Common myeloid progenitor, CD34-positive (primary cell): ENCODE data around the gene TRAK2. TPM values are rescaled to one million over a fixed set of nuclear protein-coding genes. Genes with fewer than 3 reads are reported as not detected.
"Not testable (repeated sequence)": the region's sequence is repeated elsewhere in the genome, so short reads cannot be mapped to it uniquely, and the experiment has no call there.

Source experiments
- CTCF ChIA-PET: fragments of 350-600 bp; sonication (Branson Sonifier 250); formaldehyde crosslinking; loops from one replicate; lab custom pipeline; 2021; ENCODE audit warnings: antibody characterized with exemption; lab: Charles Lee
- POLR2A ChIA-PET: fragments of 350-600 bp; sonication (Branson Sonifier 250); formaldehyde crosslinking; loops from one replicate; lab custom pipeline; 2021; ENCODE audit warnings: antibody characterized with exemption; lab: Charles Lee
- DNase-seq, 3 donors: peaks; one replicate each; pipeline versions ENCODE4 v3.0.0 to v3.0.0-alpha.2; 2013
- H3K27ac ChIP-seq, 2 experiments: 1 replicate in 1 of 2; 2 replicates in 1 of 2; pipeline ENCODE4 v1.7.0; 2013; ENCODE audit warnings: inconsistent platforms in 2 of 2, low read length in 2 of 2, mild to moderate bottlenecking in 2 of 2, low read depth in 1 of 2, moderate library complexity in 1 of 2; ENCODE audit not compliant: severe bottlenecking in 2 of 2, insufficient read depth in 1 of 2, poor library complexity in 1 of 2
- H3K27me3 ChIP-seq, 5 experiments: replicated peaks in 2 of 5; 1 replicate in 3 of 5; 2 replicates in 2 of 5; pipeline versions ENCODE4 v1.6.1 to v1.7.0; 2013; ENCODE audit warnings: low read length in 4 of 5, mild to moderate bottlenecking in 2 of 5, moderate library complexity in 2 of 5, inconsistent platforms in 1 of 5; ENCODE audit not compliant: insufficient read depth in 5 of 5, control insufficient read depth in 4 of 5
- H3K36me3 ChIP-seq, 4 experiments: 1 replicate in 2 of 4; 2 replicates in 2 of 4; pipeline versions ENCODE4 v1.6.1 to v1.7.0; 2013; ENCODE audit warnings: low read length in 3 of 4, control low read depth in 1 of 4, mild to moderate bottlenecking in 1 of 4; ENCODE audit not compliant: control insufficient read depth in 4 of 4, insufficient read depth in 4 of 4
- H3K4me1 ChIP-seq, 4 experiments: 1 replicate in 3 of 4; 2 replicates in 1 of 4; pipeline versions ENCODE4 v1.6.1 to v1.7.1; 2013; ENCODE audit warnings: low read length in 3 of 4, mild to moderate bottlenecking in 3 of 4, control low read depth in 1 of 4, inconsistent platforms in 1 of 4, moderate library complexity in 1 of 4; ENCODE audit not compliant: control insufficient read depth in 4 of 4, insufficient read depth in 4 of 4; ENCODE audit errors: control extremely low read depth in 1 of 4
- H3K4me3 ChIP-seq, 7 experiments: 1 replicate in 4 of 7; 2 replicates in 3 of 7; pipeline versions ENCODE4 v1.5.1 to v1.7.0; 2013; ENCODE audit warnings: mild to moderate bottlenecking in 7 of 7, low read length in 6 of 7, moderate library complexity in 6 of 7, inconsistent platforms in 2 of 7, low read depth in 2 of 7, control low read depth in 1 of 7; ENCODE audit not compliant: insufficient read depth in 4 of 7, control insufficient read depth in 1 of 7; ENCODE audit errors: extremely low read depth in 1 of 7
- H3K9me3 ChIP-seq, 5 experiments: 1 replicate in 4 of 5; 2 replicates in 1 of 5; pipeline versions ENCODE4 v1.6.1 to v1.7.1; 2013; ENCODE audit warnings: low read length in 4 of 5, mild to moderate bottlenecking in 2 of 5, inconsistent platforms in 1 of 5, low read depth in 1 of 5, moderate library complexity in 1 of 5; ENCODE audit not compliant: control insufficient read depth in 4 of 5, insufficient read depth in 2 of 5; ENCODE audit errors: control extremely low read depth in 1 of 5
- WGBS: methylation state at CpG from one replicate; pipeline ENCODE4 v1.1.5; 2013; ENCODE audit not compliant: insufficient coverage; 5-methylcytosine and 5-hydroxymethylcytosine counted together
- polyA plus RNA-seq: library from polyadenylated mRNA; unstranded; fragments of 120-200 nt; gene quantifications from one replicate; pipeline ENCODE4 v1.2.1, GENCODE V29; 2013

TRAK2 gene
- 15.6 TPM for polyA plus RNA-seq

DNA sequence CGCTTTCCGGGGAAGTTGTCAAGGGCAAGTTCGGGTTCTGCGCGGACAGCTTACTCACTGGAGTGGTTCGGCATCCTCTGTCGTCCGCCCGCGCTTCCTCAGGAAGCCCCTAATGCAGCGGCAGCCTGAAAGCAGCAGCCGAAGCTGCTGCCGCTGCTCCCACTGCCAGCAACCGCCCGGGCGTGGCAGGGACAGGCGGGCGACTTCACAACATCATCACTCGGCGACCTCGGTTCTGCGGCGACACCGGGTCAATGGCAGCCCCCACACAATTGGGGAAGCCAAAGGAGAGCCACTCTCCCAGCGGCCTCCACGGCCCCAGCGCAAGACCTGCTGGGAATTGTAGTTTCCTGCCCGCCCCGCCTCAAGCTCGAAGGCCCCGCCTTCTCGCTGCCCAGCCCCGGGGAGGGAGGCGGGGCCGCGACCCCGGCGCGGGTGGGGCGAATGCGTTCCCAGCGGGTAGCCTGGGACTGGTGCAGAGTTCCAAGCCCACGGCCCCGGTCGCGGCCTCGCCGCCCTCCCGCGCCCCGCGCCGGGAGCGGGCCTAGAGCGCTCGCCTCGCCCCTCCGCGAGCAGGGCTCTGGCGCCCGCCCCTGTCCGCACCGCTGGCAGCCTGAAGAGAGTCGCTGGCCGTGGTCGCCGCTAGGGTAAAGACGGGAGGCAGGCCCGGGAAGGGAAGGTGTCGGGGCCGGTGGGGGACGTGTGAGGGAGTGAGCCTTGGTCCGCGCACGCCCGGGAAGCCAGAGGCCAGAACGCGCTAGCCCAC, at the start of gene TRAK2, which contains the start of gene STRADB:
Gene TRAK2 (minus strand): TSS at position 167 of the 766 bp plus-strand sequence. CDS start 30,951 bp downstream, outside the sequence.
Gene STRADB (plus strand): TSS at position 449 of the 766 bp plus-strand sequence. CDS start 3,101 bp downstream, outside the sequence.
- H3K9me3 ChIP-seq: no peaks in the 10 kb centered on the region
- peak; percentile 99 for DNase-seq
- H3K4me3 ChIP-seq: peak within 1 kb of the TSS; percentile 90 to 100 (median 98)
- ChIA-PET POLR2A (interaction anchor here (0.6 to 0.8 kb wide), 3 partner anchors 11 to 194 kb away, joined by 3 read pairs; no protein-coding TSS in a partner anchor), CTCF (interaction anchor here (0.8 to 1.6 kb wide), 5 partner anchors 13 to 37 kb away, joined by 4 to 7 read pairs (median 5); no protein-coding TSS in a partner anchor)
- peaks cover 9 to 20% (median 14%) of the 10 kb centered on the region in 4 experiments for H3K4me1 ChIP-seq
- H3K36me3 ChIP-seq: peaks cover 0 to 3% (median 0%) of the 10 kb centered on the region in 4 experiments
- peak within 1 kb of the TSS; percentile 82 to 90 for H3K27ac ChIP-seq
- H3K27me3 ChIP-seq: no peaks in the 10 kb centered on the region
- WGBS: 0% methylated on average over 55 of the region's 78 CpGs

GRCh38 chr2:201500534-201500933, 49.3 kb upstream of the TRAK2 start:
- ChIA-PET POLR2A (no interaction called here), CTCF (no interaction called here)
- peaks cover 0 to 16% (median 0%) of the 10 kb centered on the region in 5 experiments for H3K9me3 ChIP-seq
- no CpG with 5 or more reads among the region's 3 CpGs for WGBS
- H3K4me3 ChIP-seq: no peak overlapping the region
- no peaks in the 10 kb centered on the region for H3K27me3 ChIP-seq
- no peaks in the 10 kb centered on the region for H3K4me1 ChIP-seq
- H3K27ac ChIP-seq: no peak overlapping the region
- no peaks in the 10 kb centered on the region for H3K36me3 ChIP-seq
- no peak for DNase-seq

- Histone ChIP-seq H3K4me3 (no peak overlapping the region), H3K9me3 (no peaks in the 10 kb centered on the region), H3K27ac (no peak overlapping the region), H3K27me3 (no peaks in the 10 kb centered on the region), H3K4me1 (no peaks in the 10 kb centered on the region), H3K36me3 (no peaks in the 10 kb centered on the region)
- ChIA-PET CTCF (no interaction called here), POLR2A (no interaction called here)
- no peak for DNase-seq
- WGBS: no CpG with 5 or more reads among the region's 1 CpG
These were observed 45.5 kb upstream of the TRAK2 start for GRCh38 chr2:201496785-201497184.

- Histone ChIP-seq H3K4me1 (peaks cover 0 to 3% (median 0%) of the 10 kb centered on the region in 4 experiments), H3K4me3 (no peak overlapping the region), H3K9me3 (no peaks in the 10 kb centered on the region), H3K27me3 (no peaks in the 10 kb centered on the region), H3K27ac (no peak overlapping the region), H3K36me3 (no peaks in the 10 kb centered on the region)
- ChIA-PET POLR2A (no interaction called here), CTCF (no interaction called here)
- 100% methylated on average over 2 of the region's 4 CpGs for WGBS
- no peak for DNase-seq
These were observed 39.0 kb upstream of the TRAK2 start for GRCh38 chr2:201490291-201490690.

DNA sequence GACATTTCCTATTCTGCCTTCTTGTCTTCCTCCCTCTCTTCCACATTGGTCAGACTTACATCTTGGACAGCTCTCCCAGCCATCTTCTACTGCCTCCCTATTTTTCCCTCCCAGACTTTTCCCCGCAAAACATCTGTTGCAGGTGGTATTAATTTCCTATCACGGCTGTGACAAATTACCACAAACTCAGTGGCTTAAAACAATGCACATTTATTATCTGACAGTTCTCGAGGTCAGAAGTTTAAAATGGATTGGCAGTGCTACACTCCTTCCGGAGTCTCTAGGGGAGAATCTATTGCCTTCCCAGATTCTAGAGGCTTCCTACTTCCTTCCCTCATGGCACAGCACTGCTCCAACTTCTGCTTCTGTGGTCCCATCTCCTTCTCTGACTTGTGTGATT, 33.5 kb upstream of the TRAK2 start:
- DNase-seq: no peak
- ChIA-PET POLR2A (no interaction called here), CTCF (no interaction called here)
- Histone ChIP-seq H3K36me3 (peaks cover 5 to 10% (median 7%) of the 10 kb centered on the region in 4 experiments), H3K27ac (no peak overlapping the region), H3K27me3 (no peaks in the 10 kb centered on the region), H3K4me3 (no peak overlapping the region), H3K4me1 (peaks cover 0 to 3% (median 0%) of the 10 kb centered on the region in 4 experiments), H3K9me3 (peaks cover 0 to 8% (median 0%) of the 10 kb centered on the region in 5 experiments)
- 54% methylated on average over 4 of the region's 4 CpGs for WGBS

DNA sequence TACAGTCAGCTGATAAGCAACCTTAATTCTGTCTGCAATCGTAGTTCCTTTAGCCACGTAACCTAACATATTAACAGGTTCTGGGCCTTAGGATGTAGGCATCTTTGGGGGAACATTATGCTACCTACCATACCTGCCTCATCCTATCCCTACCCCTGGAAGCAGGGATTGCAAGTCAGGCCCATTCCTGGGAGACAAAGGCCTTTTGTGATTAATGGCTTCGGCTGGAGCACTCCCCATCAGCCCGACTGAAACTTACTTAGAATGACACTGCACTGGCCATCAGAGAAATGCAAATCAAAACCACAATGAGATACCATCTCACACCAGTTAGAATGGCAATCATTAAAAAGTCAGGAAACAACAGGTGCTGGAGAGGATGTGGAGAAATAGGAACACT, 32.5 kb upstream of the TRAK2 start:
- no CpG with 5 or more reads among the region's 4 CpGs for whole genome bisulfite sequencing
- CTCF ChIA-PET, POLR2A ChIA-PET, H3K27ac ChIP-seq, DNase-seq, H3K4me1 ChIP-seq, H3K4me3 ChIP-seq, H3K9me3 ChIP-seq, H3K27me3 ChIP-seq: not testable (repeated sequence)
- H3K36me3 ChIP-seq: peaks cover 5 to 11% (median 7%) of the 10 kb centered on the region in 4 experiments

GRCh38 chr2:201483342-201483741, 32.1 kb upstream of the TRAK2 start:
- no peak overlapping the region for H3K4me3 ChIP-seq
- H3K27me3 ChIP-seq: no peaks in the 10 kb centered on the region
- H3K4me1 ChIP-seq: no peaks in the 10 kb centered on the region
- POLR2A ChIA-PET: no interaction called here
- no peak for DNase-seq
- H3K36me3 ChIP-seq: peaks cover 5 to 14% (median 7%) of the 10 kb centered on the region in 4 experiments
- peaks cover 0 to 8% (median 0%) of the 10 kb centered on the region in 5 experiments for H3K9me3 ChIP-seq
- no peak overlapping the region for H3K27ac ChIP-seq
- CTCF ChIA-PET: no interaction called here
- WGBS: 0% methylated on average over 1 of the region's 1 CpG
